Left lung (tissue), 10 donors: ENCODE results near the gene SFXN5. TPM values are rescaled to one million over a fixed set of nuclear protein-coding genes. Genes with fewer than 3 reads are reported as not detected.

Source experiments
- ATAC-seq: fragments of 200-7000 bp; cut with Tn5 transposase; one replicate; pipeline ENCODE4 v1.9.1; 2020; ENCODE audit warnings: moderate library complexity
- DNase-seq, 4 donors: peaks; one replicate each; pipeline ENCODE4 v3.0.0-alpha.2; 2013 to 2020
- H3K27ac ChIP-seq, 2 donors: fragments of 200-600 bp; sonication (generic) in 1 of 2; one replicate each; pipeline versions ENCODE4 v1.5.0 to v1.8.0; 2020 to 2021
- H3K27me3 ChIP-seq, 2 donors: fragments of 200-600 bp; sonication (generic) in 1 of 2; one replicate each; pipeline versions ENCODE4 v1.5.0 to v1.8.0; 2020 to 2021
- H3K36me3 ChIP-seq, 2 donors: fragments of 200-600 bp; sonication (generic) in 1 of 2; one replicate each; pipeline versions ENCODE4 v1.5.0 to v1.8.0; 2020 to 2021
- H3K4me1 ChIP-seq, 2 donors: fragments of 200-600 bp; one replicate each; pipeline ENCODE4 v1.8.0; 2021
- H3K4me3 ChIP-seq, 2 donors: fragments of 200-600 bp; sonication (generic) in 1 of 2; one replicate each; pipeline versions ENCODE4 v1.5.0 to v1.8.0; 2020 to 2021; ENCODE audit warnings: mild to moderate bottlenecking in 1 of 2
- H3K9me3 ChIP-seq, 2 donors: fragments of 200-600 bp; sonication (generic) in 1 of 2; one replicate each; pipeline versions ENCODE4 v1.5.0 to v1.8.0; 2020 to 2021
- CTCF ChIP-seq, 2 donors: fragments of 200-600 bp; sonication (generic) in 1 of 2; IDR thresholded peaks; one replicate each; pipeline versions ENCODE4 v1.5.0 to v1.8.0; 2021; ENCODE audit warnings: antibody characterized with exemption in 2 of 2
- intact Hi-C, 2 donors: fragments of 100-400 bp; cut with DNase I; formaldehyde crosslinking; loops; one replicate each; pipeline versions ENCODE4 v1.11.2 to v1.14.2; 2022
- polyA plus RNA-seq, 6 donors: library from polyadenylated mRNA; unstranded; fragments of 120-200 nt; gene quantifications; one replicate each; pipeline ENCODE4 v1.2.1, GENCODE V29; 2013; ENCODE audit not compliant: insufficient read length in 6 of 6
- total RNA-seq, 2 donors: library from RNA; stranded (reverse); fragmentation: NEBNext Ultra II Directional; extraction: Animal tissue kit (Norgen Biotek cat#: 25700); gene quantifications; one replicate each; pipeline ENCODE4 v1.2.1, GENCODE V29; 2021
- donor health status: DM: no; HTN: yes; CAD: no.
- donor health status: DM: no; HTN: no; CAD: no.

SFXN5 gene
- total and polyA plus RNA-seq, 8 donors, result 14.5 to 21.1 (median 15.8) TPM

GRCh38 chr2:72954376-72955227 lies 116.9 kb downstream of the SFXN5 start:
- DNase-seq, result peak in 1 of 4 donors; percentile 54
- no peak overlapping the region for H3K4me3 ChIP-seq
- TF ChIP-seq CTCF (IDR thresholded peaks at IDR 0.05), result no peak
- no peaks in the 10 kb centered on the region for H3K9me3 ChIP-seq
- H3K27ac ChIP-seq, result no peak overlapping the region
- intact Hi-C loops, result no loop called here
- H3K4me1 ChIP-seq, result peaks cover 0 to 5% of the 10 kb centered on the region in 2 donors
- no peak for ATAC-seq
- H3K36me3 ChIP-seq, result peaks cover 0 to 18% of the 10 kb centered on the region in 2 donors
- H3K27me3 ChIP-seq, result no peaks in the 10 kb centered on the region

- Histone ChIP-seq H3K4me1 (peaks cover 0 to 5% of the 10 kb centered on the region in 2 donors), H3K4me3 (no peak overlapping the region), H3K27ac (no peak overlapping the region), H3K36me3 (peaks cover 0 to 18% of the 10 kb centered on the region in 2 donors), H3K27me3 (no peaks in the 10 kb centered on the region), H3K9me3 (no peaks in the 10 kb centered on the region)
- no peak for ATAC-seq
- peak in 1 of 4 donors; percentile 25 for DNase-seq
- TF ChIP-seq CTCF (IDR thresholded peaks at IDR 0.05), result no peak
- intact Hi-C loops, result no loop called here
These were observed 117.5 kb downstream of the SFXN5 start for GRCh38 chr2:72953976-72954375.

GRCh38 chr2:72953528-72953927 lies 118.0 kb downstream of the SFXN5 start:
- no peak overlapping the region for H3K27ac ChIP-seq
- H3K9me3 ChIP-seq, result no peaks in the 10 kb centered on the region
- H3K27me3 ChIP-seq, result no peaks in the 10 kb centered on the region
- TF ChIP-seq CTCF (IDR thresholded peaks at IDR 0.05), result no peak
- ATAC-seq, result no peak
- intact Hi-C loops, result no loop called here
- DNase-seq, result no peak
- H3K4me3 ChIP-seq, result no peak overlapping the region
- peaks cover 0 to 18% of the 10 kb centered on the region in 2 donors for H3K36me3 ChIP-seq
- peaks cover 0 to 5% of the 10 kb centered on the region in 2 donors for H3K4me1 ChIP-seq

GRCh38 chr2:72952961-72953360 lies 118.6 kb downstream of the SFXN5 start:
- Histone ChIP-seq H3K36me3 (peaks cover 0 to 16% of the 10 kb centered on the region in 2 donors), H3K27ac (no peak overlapping the region), H3K9me3 (no peaks in the 10 kb centered on the region), H3K4me1 (peaks cover 0 to 5% of the 10 kb centered on the region in 2 donors), H3K4me3 (no peak overlapping the region), H3K27me3 (no peaks in the 10 kb centered on the region)
- intact Hi-C loops, result no loop called here
- DNase-seq (peak in 1 of 4 donors; percentile 75), ATAC-seq (no peak)
- TF ChIP-seq CTCF (IDR thresholded peaks at IDR 0.05), result no peak

GRCh38 chr2:72952110-72952823 lies 119.2 kb downstream of the SFXN5 start:
- no peak for ATAC-seq
- no peak overlapping the region for H3K4me3 ChIP-seq
- no peak overlapping the region for H3K27ac ChIP-seq
- peak in 1 of 4 donors; percentile 10 for DNase-seq
- intact Hi-C loops, result no loop called here
- no peaks in the 10 kb centered on the region for H3K27me3 ChIP-seq
- H3K9me3 ChIP-seq, result no peaks in the 10 kb centered on the region
- H3K36me3 ChIP-seq, result peaks cover 0 to 10% of the 10 kb centered on the region in 2 donors
- H3K4me1 ChIP-seq, result peaks cover 0 to 5% of the 10 kb centered on the region in 2 donors
- no peak for TF ChIP-seq CTCF (IDR thresholded peaks at IDR 0.05)
